BLaER1 (cell line): Measurements from ENCODE around the gene ARID1B.
A peak's percentile ranks its signal among the peaks of the same experiment; 100 is the strongest.

Experiments used
- H3K27ac ChIP-seq: shearing (Covaris generic); formaldehyde crosslinking; 2 replicates; pipeline ENCODE4 v1.8.1; 2022
- H3K27me3 ChIP-seq: shearing (Covaris generic); formaldehyde crosslinking; 2 replicates; pipeline ENCODE4 v1.8.1; 2022
- H3K36me3 ChIP-seq: shearing (Covaris generic); formaldehyde crosslinking; 2 replicates; pipeline ENCODE4 v1.8.1; 2022
- H3K4me1 ChIP-seq: shearing (Covaris generic); formaldehyde crosslinking; 2 replicates; pipeline ENCODE4 v1.8.1; 2022
- H3K4me2 ChIP-seq: shearing (Covaris generic); formaldehyde crosslinking; 2 replicates; pipeline ENCODE4 v1.8.1; 2022
- H3K4me3 ChIP-seq: shearing (Covaris generic); formaldehyde crosslinking; 2 replicates; pipeline ENCODE4 v1.8.1; 2022
- H3K9ac ChIP-seq: shearing (Covaris generic); formaldehyde crosslinking; 2 replicates; pipeline ENCODE4 v1.8.1; 2022
- H3K9me3 ChIP-seq: shearing (Covaris generic); formaldehyde crosslinking; 2 replicates; pipeline ENCODE4 v1.8.1; 2022
- H4K20me1 ChIP-seq: shearing (Covaris generic); formaldehyde crosslinking; 2 replicates; pipeline ENCODE4 v1.8.1; 2022
- Cebpa-rat ChIP-seq: shearing (Covaris generic); IDR thresholded peaks from 2 replicates; pipeline ENCODE4 v1.8.1; 2022

The ARID1B gene

GRCh38 chr6:157063176-157063905, 286.2 kb downstream of the ARID1B start:
- TF ChIP-seq Cebpa-rat, result no peak
- Histone ChIP-seq H3K4me1 (peaks cover 29% of the 10 kb centered on the region), H3K9ac (no peak overlapping the region), H3K9me3 (no peaks in the 10 kb centered on the region), H3K4me3 (no peak overlapping the region), H3K4me2 (no peak overlapping the region), H3K36me3 (peaks cover 16% of the 10 kb centered on the region), H4K20me1 (peaks cover 65% of the 10 kb centered on the region), H3K27ac (no peak overlapping the region), H3K27me3 (no peaks in the 10 kb centered on the region)

- peaks cover 12% of the 10 kb centered on the region for H3K36me3 ChIP-seq
- no peak overlapping the region for H3K9ac ChIP-seq
- H3K4me1 ChIP-seq, result peaks cover 29% of the 10 kb centered on the region
- no peaks in the 10 kb centered on the region for H3K9me3 ChIP-seq
- H4K20me1 ChIP-seq, result peaks cover 65% of the 10 kb centered on the region
- H3K27me3 ChIP-seq, result no peaks in the 10 kb centered on the region
- no peak overlapping the region for H3K4me2 ChIP-seq
- no peak for TF ChIP-seq Cebpa-rat
- H3K4me3 ChIP-seq, result no peak overlapping the region
- no peak overlapping the region for H3K27ac ChIP-seq
Observed at GRCh38 chr6:157063923-157064322, 286.7 kb downstream of the ARID1B start.

DNA sequence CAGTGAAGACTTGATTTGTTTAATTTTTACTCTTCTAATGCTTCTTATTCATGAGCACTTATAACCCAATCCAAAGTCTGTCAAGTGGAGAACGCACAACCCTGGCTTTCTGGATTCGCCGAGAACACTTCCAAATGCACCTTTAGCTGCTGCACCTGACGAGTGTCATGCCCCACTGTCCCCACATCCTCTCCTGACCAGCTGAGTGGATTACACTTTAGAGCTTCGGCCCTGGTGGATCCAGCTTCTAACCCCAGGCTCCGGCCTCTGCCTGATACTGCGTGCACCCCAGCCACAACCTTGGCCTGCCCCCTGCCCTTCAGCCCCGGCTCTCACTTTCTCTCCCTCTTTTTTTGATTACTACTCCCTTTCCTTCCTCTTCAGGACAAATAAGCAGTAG, 287.3 kb downstream of the ARID1B start:
- no peaks in the 10 kb centered on the region for H3K9me3 ChIP-seq
- TF ChIP-seq Cebpa-rat, result no peak
- no peak overlapping the region for H3K4me3 ChIP-seq
- no peaks in the 10 kb centered on the region for H3K27me3 ChIP-seq
- H3K36me3 ChIP-seq, result peaks cover 12% of the 10 kb centered on the region
- 0 out of 2 replicates have a peak overlapping the region, but pooled peaks have one; percentile 4 for H3K4me2 ChIP-seq
- H3K4me1 ChIP-seq, result peaks cover 29% of the 10 kb centered on the region
- H3K9ac ChIP-seq, result no peak overlapping the region
- H3K27ac ChIP-seq, result no peak overlapping the region; the same call in 1 of the 2 replicates
- H4K20me1 ChIP-seq, result peaks cover 65% of the 10 kb centered on the region

GRCh38 chr6:157065366-157065765, 288.2 kb downstream of the ARID1B start:
- Histone ChIP-seq H3K9ac (no peak overlapping the region), H3K4me2 (no peak overlapping the region), H3K36me3 (peaks cover 12% of the 10 kb centered on the region), H3K4me3 (no peak overlapping the region), H3K27me3 (no peaks in the 10 kb centered on the region), H3K27ac (no peak overlapping the region), H3K9me3 (no peaks in the 10 kb centered on the region), H3K4me1 (peaks cover 29% of the 10 kb centered on the region), H4K20me1 (peaks cover 67% of the 10 kb centered on the region)
- TF ChIP-seq Cebpa-rat, result no peak

GRCh38 chr6:157066781-157067491, 289.8 kb downstream of the ARID1B start:
- no peaks in the 10 kb centered on the region for H3K9me3 ChIP-seq
- H3K27ac ChIP-seq, result peak overlapping the region; percentile 19; the same call in 1 of the 2 replicates
- no peak overlapping the region for H3K9ac ChIP-seq
- no peak for TF ChIP-seq Cebpa-rat
- peak overlapping the region; percentile 33 for H3K4me2 ChIP-seq
- H3K27me3 ChIP-seq, result no peaks in the 10 kb centered on the region
- no peak overlapping the region for H3K4me3 ChIP-seq
- peaks cover 42% of the 10 kb centered on the region for H3K4me1 ChIP-seq
- H3K36me3 ChIP-seq, result peaks cover 12% of the 10 kb centered on the region
- peaks cover 68% of the 10 kb centered on the region for H4K20me1 ChIP-seq

DNA sequence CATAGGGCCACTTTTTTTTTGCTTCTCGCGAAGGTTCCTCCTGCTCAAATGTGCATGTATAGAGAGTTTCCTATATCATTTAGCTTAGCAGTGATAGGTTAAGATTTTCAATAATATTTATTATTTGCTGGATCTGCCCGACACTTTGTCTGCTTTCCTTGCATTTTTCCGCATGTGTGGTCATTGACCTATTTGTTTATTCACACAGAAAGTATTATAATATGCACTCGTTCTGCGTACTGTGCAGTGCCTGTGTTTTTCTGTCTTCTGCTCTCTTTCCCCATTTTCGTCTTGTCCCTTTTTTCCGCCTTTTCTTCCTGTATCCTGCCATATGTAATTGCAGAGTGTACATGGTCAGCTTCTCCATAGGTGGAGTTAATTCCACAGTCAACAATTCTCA, 290.3 kb downstream of the ARID1B start:
- peaks cover 47% of the 10 kb centered on the region for H3K4me1 ChIP-seq
- peaks cover 66% of the 10 kb centered on the region for H4K20me1 ChIP-seq
- H3K4me3 ChIP-seq, result no peak overlapping the region
- H3K9ac ChIP-seq, result no peak overlapping the region
- H3K27me3 ChIP-seq, result no peaks in the 10 kb centered on the region
- TF ChIP-seq Cebpa-rat, result no peak
- H3K4me2 ChIP-seq, result peak overlapping the region; percentile 33
- H3K27ac ChIP-seq, result peak overlapping the region; percentile 19; the same call in 1 of the 2 replicates
- no peaks in the 10 kb centered on the region for H3K9me3 ChIP-seq
- peaks cover 12% of the 10 kb centered on the region for H3K36me3 ChIP-seq

DNA sequence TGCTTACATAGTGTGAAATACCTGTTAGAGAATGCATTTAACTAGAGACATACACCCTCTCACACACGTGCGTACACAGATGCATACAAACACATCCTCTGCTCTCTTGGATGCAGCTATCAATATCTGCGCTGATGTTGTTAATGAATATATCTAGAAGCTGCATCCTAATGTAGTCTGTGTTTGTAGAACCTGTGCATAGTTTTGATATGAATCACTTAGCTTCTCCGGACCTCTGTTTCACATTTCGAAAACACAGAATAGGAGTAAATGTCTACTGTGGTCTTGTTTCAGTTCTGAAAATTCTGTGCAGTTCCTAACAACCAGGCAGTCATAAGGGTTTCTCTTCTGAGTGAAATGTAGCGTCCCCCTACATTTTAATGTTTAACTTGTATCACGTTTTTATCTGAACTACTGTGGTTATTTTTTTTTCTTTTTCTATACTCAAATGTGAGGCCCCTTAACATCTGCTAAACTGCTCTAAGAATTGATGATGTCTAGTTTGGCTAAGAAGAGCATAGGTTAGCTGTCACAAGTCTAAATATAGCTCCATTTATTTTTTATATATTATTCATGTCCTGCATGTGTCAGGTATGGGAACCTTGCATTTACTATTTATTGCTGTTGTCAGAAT, 291.6 kb downstream of the ARID1B start:
- H3K9me3 ChIP-seq, result no peaks in the 10 kb centered on the region
- H3K4me3 ChIP-seq, result no peak overlapping the region
- H3K4me2 ChIP-seq, result no peak overlapping the region
- peaks cover 22% of the 10 kb centered on the region for H3K36me3 ChIP-seq
- no peak overlapping the region for H3K9ac ChIP-seq
- peaks cover 47% of the 10 kb centered on the region for H3K4me1 ChIP-seq
- H4K20me1 ChIP-seq, result peaks cover 54% of the 10 kb centered on the region
- no peak overlapping the region for H3K27ac ChIP-seq
- no peak for TF ChIP-seq Cebpa-rat
- no peaks in the 10 kb centered on the region for H3K27me3 ChIP-seq

- Histone ChIP-seq H3K27ac (no peak overlapping the region), H3K4me2 (no peak overlapping the region)
- no peak for TF ChIP-seq Cebpa-rat
Observed at GRCh38 chr6:157069585-157069984, 292.4 kb downstream of the ARID1B start.

GRCh38 chr6:157070403-157071107, 293.4 kb downstream of the ARID1B start:
- no peak for TF ChIP-seq Cebpa-rat
- Histone ChIP-seq H4K20me1 (peaks cover 51% of the 10 kb centered on the region), H3K9ac (no peak overlapping the region), H3K4me1 (peaks cover 40% of the 10 kb centered on the region), H3K9me3 (no peaks in the 10 kb centered on the region), H3K4me3 (no peak overlapping the region), H3K27ac (no peak overlapping the region), H3K4me2 (no peak overlapping the region), H3K36me3 (peaks cover 26% of the 10 kb centered on the region), H3K27me3 (no peaks in the 10 kb centered on the region)

More at GRCh38 chr6:157069585-157069984, 292.4 kb downstream of the ARID1B start:
- H3K4me1 ChIP-seq, result peaks cover 44% of the 10 kb centered on the region
- H3K36me3 ChIP-seq, result peaks cover 22% of the 10 kb centered on the region
- H3K9me3 ChIP-seq, result no peaks in the 10 kb centered on the region
- H3K27me3 ChIP-seq, result no peaks in the 10 kb centered on the region
- H3K4me3 ChIP-seq, result no peak overlapping the region
- H4K20me1 ChIP-seq, result peaks cover 51% of the 10 kb centered on the region
- H3K9ac ChIP-seq, result no peak overlapping the region
